LHCN-M2 (cell line): ENCODE data around the gene ADCY10. TPM values are rescaled to one million over a fixed set of nuclear protein-coding genes. Genes with fewer than 3 reads are reported as not detected.

Source experiments
- DNase-seq: peaks from one replicate; pipeline ENCODE4 v3.0.0-alpha.2; 2012; ENCODE audit warnings: low read depth
- total RNA-seq: library from RNA; depleted of rRNA; stranded (reverse); fragments of >200 nt; gene quantifications from 2 replicates; pipeline ENCODE4 v1.2.3, GENCODE V29; 2014

ADCY10 gene
- total RNA-seq, 1 experiment from 2014 or later, result 0.29 TPM

DNA sequence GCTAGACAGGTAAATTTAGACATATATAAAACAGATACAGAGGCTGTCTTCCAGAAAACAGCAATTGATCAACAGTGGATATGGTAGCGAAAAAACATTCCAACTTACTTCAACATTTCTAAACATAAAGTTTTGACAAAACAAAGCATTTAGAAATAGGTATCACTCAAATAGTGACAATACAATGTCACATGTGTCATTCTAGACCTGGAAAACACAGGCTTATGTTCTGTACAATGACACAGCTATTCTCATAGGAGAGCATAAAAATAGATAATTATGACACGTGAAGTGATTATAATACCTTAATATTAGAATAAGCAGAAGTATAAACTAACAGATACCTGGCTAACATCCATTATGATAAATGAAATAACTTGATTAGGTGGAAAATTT lies 14.5 kb upstream of the ADCY10 start:
- DNase-seq, result no peak

DNA sequence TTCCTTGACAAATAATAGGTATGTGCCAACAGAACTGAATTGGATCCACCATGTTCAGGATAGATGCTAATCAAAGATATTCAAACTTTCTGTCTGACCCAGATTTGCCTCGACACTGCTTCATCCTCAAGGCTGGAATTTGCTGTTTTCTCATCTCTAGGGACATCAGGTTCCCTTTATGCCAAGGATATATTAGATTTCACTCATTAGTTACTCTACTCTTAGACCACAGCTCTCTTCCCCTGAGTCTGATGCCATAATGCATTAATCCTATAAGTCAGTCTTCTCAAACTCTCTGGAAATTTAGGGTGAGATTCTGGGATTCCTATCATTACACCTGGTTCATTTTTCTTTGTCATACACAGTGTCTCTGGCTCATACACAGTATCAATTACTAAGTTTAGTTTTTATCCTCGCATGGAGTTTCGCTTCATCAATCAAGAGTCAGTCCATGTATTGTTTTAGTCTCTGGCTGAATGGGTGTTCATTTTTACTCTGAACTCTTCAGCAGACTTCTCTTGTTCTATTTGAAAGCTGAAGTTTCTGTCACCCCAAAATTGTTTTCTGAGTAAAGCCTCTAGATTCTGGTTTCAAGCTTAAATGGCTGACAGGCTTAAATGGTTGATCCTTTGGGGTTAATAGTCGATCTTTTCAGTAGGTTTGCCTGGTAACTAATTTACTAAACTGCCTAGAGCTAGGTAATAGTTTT lies 13.3 kb upstream of the ADCY10 start:
- no peak for DNase-seq

DNA sequence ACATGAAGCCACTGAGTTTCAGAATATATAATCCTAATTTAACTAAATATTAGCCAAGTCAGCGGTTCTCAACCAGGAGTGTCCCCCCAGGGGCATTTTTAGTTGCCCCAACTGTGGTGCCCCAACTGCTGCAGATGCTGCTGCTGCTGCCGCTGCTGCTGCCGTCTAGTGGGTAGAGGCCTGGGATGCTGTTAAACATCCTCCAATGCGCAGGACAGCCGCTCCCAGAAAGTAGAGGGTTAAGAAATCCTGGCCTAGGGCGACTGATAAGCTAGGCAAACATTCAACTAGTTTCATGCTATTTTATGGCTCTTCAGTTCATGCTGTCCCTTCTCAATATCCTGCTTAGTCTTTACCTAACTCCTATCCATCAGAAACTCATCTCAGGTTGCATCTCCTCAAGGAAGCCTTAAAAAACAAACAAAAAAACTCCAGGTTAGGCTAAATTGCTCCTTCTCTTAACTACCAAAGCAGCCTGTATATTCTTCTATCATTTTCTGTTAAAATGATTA lies 12.6 kb upstream of the ADCY10 start:
- no peak for DNase-seq

DNA sequence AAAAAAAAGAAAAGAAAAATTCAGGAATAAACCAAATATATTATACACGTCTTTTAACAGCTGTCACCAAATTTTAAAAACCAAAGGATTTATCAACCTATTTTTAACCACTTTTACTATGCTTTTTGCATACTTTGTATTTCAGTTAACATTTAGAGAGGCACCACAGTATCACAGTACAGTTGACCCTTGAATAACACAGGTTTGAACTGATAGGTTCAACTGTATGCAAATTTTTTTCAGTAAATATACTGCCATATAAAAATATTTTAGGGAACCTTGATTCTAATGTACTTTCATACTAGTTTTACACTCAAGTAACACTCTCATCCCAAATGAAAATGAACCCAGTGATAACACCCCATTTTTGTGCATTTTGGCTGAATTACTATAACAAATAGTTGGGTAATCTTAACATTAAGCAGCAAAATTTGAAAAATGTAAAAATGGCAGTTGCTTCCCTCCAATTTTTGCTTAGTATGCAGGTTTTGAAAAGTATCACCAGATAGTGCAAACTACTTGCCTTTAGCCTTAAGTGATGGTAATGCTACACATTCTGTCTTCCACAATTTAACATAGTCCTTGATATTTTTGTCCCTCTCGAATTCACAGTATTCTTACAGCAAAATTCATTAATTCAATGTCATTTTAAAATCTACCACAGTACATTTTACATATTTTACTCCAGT lies 10.8 kb upstream of the ADCY10 start:
- no peak for DNase-seq

DNA sequence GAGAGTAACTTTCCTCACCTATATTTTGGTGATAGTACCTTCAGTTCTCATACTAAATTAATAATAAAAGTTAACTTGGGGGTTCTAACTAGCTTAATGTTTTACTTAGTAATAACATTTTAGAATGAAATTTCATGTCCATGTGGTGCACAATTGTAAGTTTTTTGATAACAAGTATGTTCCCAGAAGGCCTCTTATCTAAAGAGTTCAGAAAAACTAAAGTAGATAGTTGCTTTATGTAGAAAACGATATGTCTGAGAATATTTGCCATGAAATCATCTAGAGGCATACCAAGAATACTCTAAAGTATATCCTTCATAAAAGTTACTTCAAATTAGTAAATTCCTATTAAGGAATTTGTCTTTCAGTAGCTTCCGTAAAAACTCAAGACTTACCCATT lies 10.2 kb upstream of the ADCY10 start:
- no peak for DNase-seq

DNA sequence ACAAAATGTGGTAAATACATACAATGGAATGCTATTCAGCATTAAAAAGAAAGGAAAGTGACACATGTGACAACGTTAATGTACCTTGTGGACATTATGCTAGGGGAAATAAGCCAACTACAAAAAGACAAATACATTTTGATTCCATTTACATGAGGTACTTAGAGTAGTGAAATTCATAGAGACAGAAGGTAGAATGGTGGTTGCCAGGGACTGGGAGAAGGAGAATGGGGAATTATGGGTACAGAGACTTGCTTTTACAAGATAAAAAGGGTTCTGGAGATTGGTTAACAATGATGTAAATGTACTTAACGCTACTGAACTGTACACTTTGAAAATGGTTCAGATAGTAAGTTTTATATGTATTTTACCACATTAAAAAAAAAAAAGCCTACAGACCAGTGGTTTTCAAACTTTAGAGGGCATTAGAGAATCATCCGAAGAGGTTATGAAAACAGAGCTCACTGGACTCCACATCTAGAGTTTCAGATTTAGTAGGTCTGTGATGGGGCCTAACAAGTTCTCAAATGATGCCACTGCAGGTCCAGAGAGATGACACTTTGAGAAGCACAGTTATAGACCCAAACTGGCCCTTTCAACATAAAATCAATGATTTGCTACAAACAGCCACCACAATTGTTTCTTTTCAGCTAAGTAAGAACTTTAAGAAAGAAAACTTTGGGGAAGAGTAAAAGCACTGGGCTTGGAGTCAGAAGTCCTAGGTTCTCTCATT lies 9.6 kb upstream of the ADCY10 start:
- DNase-seq, result no peak

DNA sequence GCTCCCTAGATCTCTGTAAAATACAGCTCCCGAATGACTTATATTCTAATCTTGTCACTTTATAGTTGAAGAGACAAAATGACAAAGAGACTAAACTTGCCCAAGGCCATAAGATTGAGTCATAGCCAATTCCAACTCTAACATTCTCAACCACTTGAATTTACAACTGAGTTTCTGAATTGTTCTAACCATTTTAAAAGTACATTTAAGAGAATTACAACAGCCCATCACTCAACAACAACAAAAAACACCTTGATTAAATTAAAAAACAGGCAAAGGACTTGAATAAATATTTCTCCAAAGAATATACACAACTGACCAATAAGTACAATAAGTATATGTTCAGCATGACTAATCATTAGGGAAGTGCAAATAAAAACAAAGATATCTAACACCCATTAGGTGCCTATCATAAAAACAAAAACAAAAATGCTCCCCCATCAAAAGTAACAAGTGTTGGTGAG lies 8.7 kb upstream of the ADCY10 start:
- DNase-seq, result no peak

DNA sequence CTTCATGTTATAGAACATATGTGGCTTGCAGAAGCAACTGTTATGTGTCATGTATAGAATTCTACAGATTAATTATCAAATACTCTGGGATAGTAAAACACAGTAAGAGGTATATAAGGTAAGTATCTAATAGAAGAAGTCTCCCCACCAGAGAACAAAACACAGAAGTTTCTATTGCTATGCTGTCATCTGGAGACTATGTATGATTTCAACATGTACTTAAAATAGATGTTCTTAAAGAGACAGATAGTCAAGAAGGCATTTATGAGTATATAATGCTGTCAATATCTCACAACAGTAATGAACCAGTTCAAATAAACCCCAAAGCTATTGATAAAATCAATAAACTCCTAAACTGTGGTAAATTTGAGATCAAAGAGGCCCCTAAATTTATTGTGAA lies 8.1 kb upstream of the ADCY10 start:
- DNase-seq, result peak; percentile 19

DNA sequence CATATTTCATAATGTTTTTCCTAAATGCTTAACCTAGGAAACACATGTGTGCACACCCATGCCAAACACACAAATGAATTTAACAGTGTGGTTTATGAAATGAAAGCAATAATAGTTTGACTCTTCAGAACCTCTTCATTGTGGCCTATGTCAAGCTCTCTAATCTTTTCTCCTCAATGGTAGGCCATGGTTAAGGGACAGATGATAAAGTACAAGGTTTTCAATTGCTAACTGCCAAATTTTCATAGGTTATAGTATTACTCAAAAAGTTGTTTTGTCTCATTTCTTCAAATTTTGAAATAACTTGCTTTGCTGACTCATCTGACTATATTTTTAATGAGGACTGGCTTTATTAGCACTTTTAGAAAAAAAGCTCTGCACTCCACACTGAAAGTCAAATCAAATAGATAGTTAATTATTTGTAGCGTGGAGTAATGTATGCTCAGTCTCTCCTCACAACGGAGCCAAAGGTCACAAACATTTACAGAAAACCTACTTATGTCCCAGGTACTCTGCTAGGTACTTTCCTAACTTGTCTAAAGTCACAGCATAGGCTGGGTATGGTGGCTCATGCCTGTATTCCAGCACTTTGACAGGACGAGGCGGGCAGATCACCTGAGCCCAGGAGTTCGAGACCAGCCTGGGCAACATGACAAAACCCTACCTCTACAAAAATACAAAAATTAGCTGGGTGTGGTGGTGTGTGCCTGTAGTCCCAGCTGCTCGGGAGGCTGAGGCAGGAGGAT lies 3.0 kb upstream of the ADCY10 start:
- no peak for DNase-seq

DNA sequence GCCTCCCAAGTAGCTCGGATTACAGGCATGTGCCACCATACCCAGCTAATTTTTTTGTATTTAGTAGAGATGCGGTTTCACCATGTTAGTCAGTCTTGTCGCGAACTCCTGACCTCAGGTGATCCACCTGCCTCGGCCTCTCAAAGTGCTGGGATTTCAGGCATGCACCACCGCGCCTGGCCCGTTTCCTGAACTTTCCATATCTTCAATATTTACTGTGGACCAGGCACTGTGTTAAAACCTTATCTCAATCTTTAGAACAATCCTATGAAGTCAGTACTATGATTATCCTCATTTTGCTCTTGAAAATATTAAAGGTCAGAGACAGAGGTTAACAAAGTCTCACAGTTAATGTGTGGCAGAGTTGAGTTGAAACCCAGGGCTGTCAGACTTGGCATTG lies 1.6 kb upstream of the ADCY10 start:
- DNase-seq, result no peak

DNA sequence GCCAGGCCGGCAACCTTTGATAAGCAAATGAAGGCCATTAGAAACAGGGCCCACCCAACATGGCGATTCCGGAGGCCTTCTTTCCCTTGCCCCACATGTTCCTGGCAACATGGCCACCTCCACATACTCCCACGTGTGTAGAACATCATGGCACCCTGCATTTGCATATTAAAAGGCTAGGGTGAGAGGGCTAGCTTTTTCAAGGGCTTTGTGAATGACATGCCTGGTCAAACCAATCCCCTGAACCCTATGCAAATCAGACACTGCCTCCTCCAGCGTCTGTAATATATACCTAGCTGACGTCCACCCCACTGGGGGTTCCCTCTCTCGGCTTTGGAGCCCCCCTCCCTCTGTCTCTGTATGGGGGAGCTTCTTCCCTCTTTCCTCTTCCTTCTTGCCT lies 1.6 kb downstream of the ADCY10 start:
- DNase-seq, result no peak

DNA sequence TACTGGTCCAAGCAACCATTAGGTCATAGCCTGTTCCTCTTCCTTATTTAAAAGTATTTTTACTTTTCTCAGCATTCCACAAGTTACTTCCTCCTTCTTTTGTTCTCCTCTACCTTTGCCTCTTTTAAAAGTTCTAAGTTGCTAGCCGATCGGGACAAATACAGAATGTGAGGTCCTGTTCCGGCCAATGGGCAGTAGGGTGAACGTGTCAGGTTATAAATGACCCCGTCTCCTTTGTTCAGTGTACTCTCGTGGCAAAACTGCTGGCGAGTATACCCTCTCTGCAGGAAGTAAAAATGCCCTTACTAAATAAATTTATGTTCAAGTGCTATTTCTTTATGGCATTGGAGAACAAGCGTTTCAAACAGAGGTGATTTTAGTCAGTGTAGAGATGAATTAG lies 2.5 kb downstream of the ADCY10 start:
- DNase-seq, result no peak

DNA sequence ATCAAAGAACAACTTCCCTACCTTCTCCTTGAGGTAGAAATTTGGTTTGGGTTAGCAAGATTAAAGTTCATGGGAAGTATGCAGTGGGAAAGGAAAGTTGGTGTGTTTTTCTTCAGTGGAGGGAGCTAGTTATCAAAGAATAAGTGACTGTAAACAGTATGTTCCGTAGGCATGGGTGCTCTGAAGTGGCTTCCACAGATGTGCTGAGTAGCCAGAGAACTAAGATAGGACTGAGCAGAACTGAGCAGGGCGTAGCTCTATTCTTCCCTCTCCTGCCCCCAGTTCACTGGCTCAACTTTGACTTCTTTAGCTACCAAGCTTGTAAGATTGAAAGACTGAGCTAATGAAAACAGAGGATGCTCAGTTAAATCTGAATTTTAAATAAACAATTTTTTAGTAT lies 3.4 kb downstream of the ADCY10 start:
- DNase-seq, result no peak

DNA sequence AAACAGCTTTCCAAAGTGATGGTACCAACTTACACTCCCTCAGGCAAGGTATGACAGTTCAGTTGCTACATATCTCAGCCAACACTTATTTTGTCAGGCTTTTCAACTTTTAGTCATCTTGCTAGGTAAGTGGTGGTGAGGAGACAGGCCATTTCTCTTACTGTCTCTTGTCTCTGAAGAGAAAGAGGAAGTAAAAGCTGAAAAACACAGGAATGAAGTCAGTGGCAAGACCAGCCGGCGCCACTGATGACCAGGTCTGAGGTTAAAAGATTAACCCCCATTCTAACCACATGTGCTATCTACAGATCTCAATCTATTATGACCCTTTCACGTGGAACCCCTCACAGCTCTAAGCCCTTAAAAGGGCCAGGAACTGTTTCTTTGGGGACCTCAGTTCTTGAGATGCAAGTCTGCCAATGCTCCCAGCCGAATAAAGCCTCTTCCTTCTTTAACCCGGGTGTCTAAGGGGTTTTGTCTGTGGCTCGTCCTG lies 4.2 kb downstream of the ADCY10 start:
- no peak for DNase-seq

DNA sequence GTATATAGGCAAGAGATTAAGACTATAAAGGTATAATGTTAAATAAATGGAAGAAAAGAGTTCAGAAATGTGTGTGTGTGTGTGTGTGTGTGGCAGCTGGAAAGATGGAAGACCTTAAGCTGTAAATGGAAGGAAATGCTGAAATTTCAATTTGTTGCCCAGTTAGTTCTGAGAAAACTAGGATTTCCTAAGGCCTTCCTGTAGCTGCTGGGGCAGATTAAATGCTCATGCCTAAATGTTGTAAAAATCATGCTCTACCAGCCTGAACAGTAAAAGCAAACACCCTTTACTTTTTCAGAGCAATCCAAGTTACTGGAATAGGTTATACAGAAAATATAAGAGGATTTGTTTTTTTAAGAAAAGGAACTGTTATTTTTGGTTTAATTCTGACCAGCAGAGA lies 8.3 kb downstream of the ADCY10 start:
- peak; percentile 19 for DNase-seq

DNA sequence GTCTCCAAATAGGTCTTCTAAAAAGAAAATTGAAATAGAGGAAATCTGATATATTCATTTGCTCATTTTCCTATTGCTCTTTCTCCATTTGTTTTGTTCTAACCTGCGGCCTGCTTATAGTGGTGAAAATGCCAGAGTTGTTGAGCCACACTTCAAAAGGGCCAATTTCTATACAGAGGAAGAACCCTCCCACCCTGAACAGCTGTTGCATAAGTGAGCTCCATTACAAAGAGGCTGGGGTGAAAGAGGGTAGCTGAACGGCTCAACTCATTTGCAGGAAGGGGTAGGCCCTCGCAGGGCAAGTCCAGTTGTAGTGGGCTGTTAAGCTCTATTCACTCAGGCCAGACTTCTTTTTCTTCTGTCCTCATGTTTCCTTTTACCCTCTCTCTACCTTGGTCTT lies 8.8 kb downstream of the ADCY10 start:
- DNase-seq, result peak; percentile 65

DNA sequence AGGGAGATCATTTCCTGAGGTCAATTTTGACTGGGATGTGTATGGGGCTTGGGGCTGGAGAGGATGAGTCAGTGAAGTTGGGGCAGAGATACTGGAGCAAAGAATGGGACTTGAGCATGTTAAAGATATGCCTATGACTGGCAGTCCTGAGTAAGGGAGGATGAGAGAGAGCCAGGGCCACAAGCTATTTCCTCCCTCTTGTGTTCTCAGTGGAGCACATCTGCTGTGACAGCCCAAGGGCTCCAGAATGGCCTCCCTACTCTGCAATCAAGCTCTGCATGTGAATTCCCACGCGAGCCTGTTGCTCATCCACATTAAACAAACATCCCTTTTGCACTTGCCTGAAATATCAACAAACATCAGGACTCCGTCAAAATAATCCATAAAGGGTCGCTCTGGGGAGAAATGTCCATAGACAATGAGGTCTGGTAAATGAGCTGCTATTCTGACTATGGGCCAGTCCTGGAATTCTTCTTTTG lies 9.2 kb downstream of the ADCY10 start:
- peak; percentile 70 for DNase-seq

DNA sequence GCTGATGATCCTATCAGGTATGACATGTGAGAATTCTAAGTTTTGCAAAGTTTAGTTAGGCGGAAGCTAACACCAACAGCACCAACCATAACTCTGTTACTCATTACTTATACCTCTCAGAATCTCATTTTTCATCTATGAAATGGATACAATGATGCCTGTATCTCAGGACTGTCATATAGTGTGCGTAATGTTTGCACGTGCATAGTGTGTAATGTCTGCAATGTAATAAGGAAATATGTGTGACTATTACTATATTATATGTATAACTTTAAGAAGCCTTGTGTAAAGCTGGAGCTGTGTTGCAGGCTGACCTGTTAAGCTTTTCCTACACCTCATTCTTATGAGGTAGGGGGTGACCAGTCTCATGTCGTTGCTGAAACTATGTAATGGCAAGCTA lies 13.0 kb downstream of the ADCY10 start:
- DNase-seq, result no peak

DNA sequence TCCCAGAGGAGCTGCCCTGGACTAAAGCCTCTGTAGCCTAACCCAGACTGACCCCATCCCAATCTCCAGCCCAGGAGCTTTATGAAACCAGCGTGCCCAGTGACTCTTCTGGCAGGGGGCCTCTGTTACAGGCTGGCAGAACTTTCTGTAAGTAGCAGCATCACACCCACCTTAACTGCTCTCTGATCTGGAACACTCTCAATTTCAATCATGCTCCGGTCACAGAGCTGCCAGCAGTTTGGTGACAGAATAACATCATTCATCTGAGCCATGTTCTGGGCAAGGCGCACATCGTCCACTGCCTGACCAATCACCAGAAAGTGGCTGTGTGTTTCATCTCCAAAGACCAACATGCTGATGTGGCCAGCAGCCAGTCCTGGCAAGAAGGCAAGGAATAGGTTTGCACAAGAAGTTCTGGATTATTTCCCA lies 14.7 kb downstream of the ADCY10 start:
- DNase-seq, result peak; percentile 9

DNA sequence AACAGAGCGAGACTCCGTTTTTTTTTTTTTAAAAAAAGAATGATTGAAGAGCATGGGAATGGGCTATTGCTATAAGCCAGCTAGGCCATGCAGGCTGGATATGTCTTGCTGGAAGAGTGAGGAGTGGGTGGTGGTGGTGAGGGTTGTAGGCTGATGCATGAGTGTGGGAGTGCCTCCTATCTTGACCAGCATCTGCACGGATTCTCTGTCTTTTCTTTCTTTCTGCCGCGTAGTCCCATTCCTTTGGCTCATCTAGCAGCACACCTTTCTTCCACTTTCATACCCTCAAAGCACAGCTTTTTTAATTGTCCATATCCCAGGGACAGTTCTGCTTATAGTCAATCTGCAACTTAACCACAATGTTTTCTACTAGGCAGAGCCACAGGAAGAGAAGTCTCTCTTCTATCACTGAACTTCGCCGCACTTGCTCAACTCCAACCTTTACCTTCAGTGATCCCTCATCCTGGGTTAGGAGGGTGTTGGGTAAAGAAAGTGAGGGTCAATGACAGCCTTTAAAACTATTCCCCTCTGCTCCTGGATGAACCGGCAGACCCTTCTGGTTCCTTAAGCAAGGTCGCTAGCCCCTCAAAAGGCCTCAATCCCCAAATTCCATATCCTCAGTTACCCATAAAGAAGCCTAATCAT lies 15.2 kb downstream of the ADCY10 start:
- no peak for DNase-seq

DNA sequence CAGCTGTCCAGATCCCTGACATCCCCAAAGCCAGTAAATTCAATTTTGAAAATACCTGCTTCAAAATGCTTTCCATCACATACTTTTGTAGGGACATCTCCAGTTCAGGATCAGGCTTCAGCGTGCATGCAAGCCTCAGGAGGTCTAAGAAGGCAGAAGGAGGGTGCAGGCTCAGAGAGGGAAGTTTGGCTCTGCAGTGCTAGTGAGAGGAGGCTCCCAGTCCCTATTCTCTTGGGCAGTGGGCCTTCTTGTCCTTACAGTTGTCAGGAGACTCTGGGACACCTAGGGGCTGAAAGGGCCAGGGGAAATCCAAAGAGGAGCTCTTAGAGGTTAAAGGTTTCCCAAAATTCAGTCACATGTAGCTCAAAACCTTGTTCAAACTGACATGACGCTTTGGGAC lies 20.1 kb downstream of the ADCY10 start:
- no peak for DNase-seq
